Mesendoderm (in vitro differentiated cells): ENCODE measurements around the gene MRPS5.

ENCODE experiments used
- DNase-seq: peaks from one replicate; pipeline ENCODE4 v3.0.0; 2013
- H2AK5ac ChIP-seq: 2 replicates; pipeline ENCODE4 v1.6.1; 2013; ENCODE audit warnings: low read length, inconsistent platforms
- H2BK120ac ChIP-seq: 2 replicates; pipeline ENCODE4 v1.6.1; 2013; ENCODE audit warnings: low read depth, mild to moderate bottlenecking, low read length, moderate library complexity, mixed read lengths
- H2BK15ac ChIP-seq: replicated peaks from 2 replicates; pipeline ENCODE4 v1.6.1; 2013; ENCODE audit warnings: low read depth, mild to moderate bottlenecking, moderate library complexity
- H2BK5ac ChIP-seq: 2 replicates; pipeline ENCODE4 v1.6.1; 2013; ENCODE audit warnings: low read length, inconsistent platforms
- H3K18ac ChIP-seq: 2 replicates; pipeline ENCODE4 v1.6.1; 2013; ENCODE audit warnings: mild to moderate bottlenecking, low read length, mixed read lengths
- H3K23ac ChIP-seq: one replicate; pipeline ENCODE4 v1.6.1; 2013; ENCODE audit warnings: low read length
- H3K27ac ChIP-seq: 2 replicates; pipeline ENCODE4 v1.5.1; 2013; ENCODE audit warnings: low read depth, mild to moderate bottlenecking, inconsistent platforms, low read length, moderate library complexity
- H3K27me3 ChIP-seq: 2 replicates; pipeline ENCODE4 v1.6.1; 2013; ENCODE audit warnings: low read length, control low read depth, mild to moderate bottlenecking, inconsistent platforms; ENCODE audit not compliant: insufficient read depth, poor library complexity
- H3K36me3 ChIP-seq: 2 replicates; pipeline ENCODE4 v1.6.1; 2013; ENCODE audit warnings: low read length, inconsistent platforms; ENCODE audit not compliant: control insufficient read depth, insufficient read depth
- H3K4ac ChIP-seq: one replicate; pipeline ENCODE4 v1.6.1; 2013; ENCODE audit warnings: low read depth, mild to moderate bottlenecking, low read length, moderate library complexity
- H3K4me1 ChIP-seq: 2 replicates; pipeline ENCODE4 v1.6.1; 2013; ENCODE audit warnings: low read depth, low read length, inconsistent platforms; ENCODE audit not compliant: control insufficient read depth
- H3K4me2 ChIP-seq: 2 replicates; pipeline ENCODE4 v1.6.1; 2013; ENCODE audit warnings: low read length
- H3K4me3 ChIP-seq: 2 replicates; pipeline ENCODE4 v1.5.1; 2013; ENCODE audit warnings: mild to moderate bottlenecking, low read length
- H3K56ac ChIP-seq: one replicate; pipeline ENCODE4 v1.6.1; 2013; ENCODE audit warnings: low read length
- H3K79me1 ChIP-seq: 2 replicates; pipeline ENCODE4 v1.6.1; 2013; ENCODE audit warnings: low read length, inconsistent platforms
- H3K79me2 ChIP-seq: 2 replicates; pipeline ENCODE4 v1.6.1; 2013; ENCODE audit warnings: mild to moderate bottlenecking, low read length; ENCODE audit not compliant: control insufficient read depth, insufficient read depth
- H3K9ac ChIP-seq: 2 replicates; pipeline ENCODE4 v1.6.1; 2013; ENCODE audit warnings: low read length, inconsistent platforms
- H4K5ac ChIP-seq: one replicate; pipeline ENCODE4 v1.6.1; 2013; ENCODE audit warnings: low read length
- H4K8ac ChIP-seq: one replicate; pipeline ENCODE4 v1.6.1; 2013; ENCODE audit warnings: low read depth, mild to moderate bottlenecking, control low read depth, low read length, moderate library complexity
- WGBS: extraction: QIAGEN DNeasy Blood & Tissue Kit; methylation state at CpG from one replicate; pipeline ENCODE4 v1.1.7; 2013; ENCODE audit warnings: low lambda C conversion rate, missing lambda C conversion rate; ENCODE audit not compliant: insufficient coverage; ENCODE audit errors: extremely low coverage; 5-methylcytosine and 5-hydroxymethylcytosine counted together

Gene MRPS5

DNA sequence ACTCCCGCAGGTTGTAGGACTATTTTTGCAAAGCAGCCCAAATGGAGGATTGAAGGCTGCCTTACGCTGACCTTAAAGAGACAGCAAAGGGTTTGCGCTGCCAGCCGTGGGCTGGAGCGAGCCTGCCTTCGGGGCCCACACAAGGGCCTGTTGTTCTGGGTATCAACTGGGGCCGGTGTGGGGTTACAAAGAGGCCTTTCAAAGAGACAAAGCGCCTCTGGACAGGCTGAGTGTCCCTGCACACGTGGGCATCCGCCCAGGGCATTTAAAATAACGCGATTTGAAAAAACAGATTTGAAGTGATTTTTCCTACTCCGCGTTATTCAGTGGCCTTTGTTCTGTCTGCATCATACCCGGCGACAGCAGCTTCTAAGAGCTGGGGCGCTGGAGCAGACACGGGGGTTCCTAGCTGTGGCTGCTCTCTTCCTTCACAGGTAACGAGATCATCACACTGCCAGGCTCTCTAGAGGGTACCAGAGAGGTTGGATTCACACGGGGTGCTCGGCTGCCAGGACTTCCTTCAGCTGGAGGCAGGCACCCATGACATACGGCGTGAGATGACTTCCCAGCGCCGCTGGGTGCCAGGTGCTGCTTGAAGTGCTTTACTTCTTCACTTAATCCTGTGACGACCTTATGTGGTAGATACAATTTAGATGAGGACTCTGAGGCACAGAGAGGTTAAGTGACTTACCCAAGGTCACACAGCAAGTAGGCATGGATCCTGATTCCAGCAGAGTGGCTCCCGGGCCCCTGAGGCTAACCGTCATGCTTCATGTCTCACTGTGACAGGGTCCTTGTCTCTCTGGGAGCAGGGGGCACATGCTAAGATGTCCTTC, 63.9 kb downstream of the MRPS5 start:
- H2BK120ac ChIP-seq: no peak overlapping the region
- H3K4me2 ChIP-seq: no peak overlapping the region
- no peak overlapping the region for H4K8ac ChIP-seq
- no peak overlapping the region for H2AK5ac ChIP-seq
- WGBS: no CpG with 5 or more reads among the region's 28 CpGs
- H3K79me1 ChIP-seq: no peaks in the 10 kb centered on the region
- no peak overlapping the region for H3K56ac ChIP-seq
- H3K23ac ChIP-seq: no peak overlapping the region
- H3K4me1 ChIP-seq: no peaks in the 10 kb centered on the region
- no peak overlapping the region for H3K18ac ChIP-seq
- H3K27me3 ChIP-seq: no peaks in the 10 kb centered on the region
- no peak overlapping the region for H3K4me3 ChIP-seq
- no peak for DNase-seq
- H4K5ac ChIP-seq: no peak overlapping the region
- no peak overlapping the region for H3K4ac ChIP-seq
- no peaks in the 10 kb centered on the region for H3K79me2 ChIP-seq
- H2BK5ac ChIP-seq: no peak overlapping the region
- H3K9ac ChIP-seq: no peak overlapping the region
- H2BK15ac ChIP-seq: no peak overlapping the region
- H3K36me3 ChIP-seq: no peaks in the 10 kb centered on the region
- H3K27ac ChIP-seq: no peak overlapping the region

DNA sequence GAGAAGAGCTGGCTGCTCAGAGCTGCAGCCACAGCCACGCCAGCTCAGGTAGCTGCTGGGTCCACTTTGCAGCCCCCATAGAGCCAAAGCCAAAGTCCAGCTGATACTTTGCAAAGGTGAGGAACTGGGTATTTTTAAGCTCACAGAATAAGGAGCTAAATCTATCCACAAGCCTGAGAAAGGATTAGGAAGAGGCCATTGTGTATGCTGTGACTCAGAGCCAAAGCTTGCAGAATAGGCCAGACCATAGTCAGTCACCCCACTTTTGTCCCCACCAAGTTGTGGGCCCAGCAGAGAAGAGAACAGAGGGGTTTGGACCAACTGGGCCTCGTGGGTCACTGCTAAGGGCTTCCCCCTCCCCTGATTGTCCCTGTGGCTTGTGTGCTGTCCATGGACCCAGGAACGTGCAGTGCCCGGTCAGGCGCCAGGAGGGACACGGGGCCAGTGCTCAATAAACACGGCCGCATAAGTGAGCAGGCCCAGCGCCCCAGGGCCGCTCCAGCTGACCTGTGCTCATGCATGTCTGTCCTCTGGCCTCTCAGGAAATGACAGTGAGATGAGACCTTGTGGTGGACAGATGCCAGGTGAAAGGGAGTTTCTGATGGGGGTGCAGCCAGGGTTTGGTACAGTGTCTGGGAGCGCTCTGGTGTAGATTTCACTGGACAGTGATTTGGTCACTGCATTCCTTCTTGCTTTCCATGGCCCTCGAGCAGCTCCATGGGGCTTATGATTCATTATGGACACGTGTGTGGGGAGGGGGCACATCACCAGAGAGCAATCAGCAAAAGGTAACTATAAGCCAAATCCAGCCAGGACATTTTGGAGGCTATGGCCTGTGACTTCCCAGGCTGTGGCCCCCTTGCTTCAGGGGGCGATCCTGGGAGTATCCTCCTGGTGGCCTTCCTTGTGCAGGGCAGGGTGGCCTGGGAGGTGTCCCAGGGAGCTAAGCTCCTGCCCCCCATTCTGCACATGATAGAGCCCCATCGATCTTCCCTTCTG, 64.8 kb downstream of the MRPS5 start:
- H3K4me1 ChIP-seq: no peaks in the 10 kb centered on the region
- WGBS: no CpG with 5 or more reads among the region's 15 CpGs
- no peak overlapping the region for H2BK120ac ChIP-seq
- no peak overlapping the region for H3K27ac ChIP-seq
- H2AK5ac ChIP-seq: no peak overlapping the region
- no peak overlapping the region for H3K4me2 ChIP-seq
- H3K4ac ChIP-seq: no peak overlapping the region
- no peak overlapping the region for H4K8ac ChIP-seq
- H4K5ac ChIP-seq: no peak overlapping the region
- no peaks in the 10 kb centered on the region for H3K79me2 ChIP-seq
- H3K56ac ChIP-seq: no peak overlapping the region
- no peak overlapping the region for H3K9ac ChIP-seq
- no peak overlapping the region for H3K23ac ChIP-seq
- H2BK5ac ChIP-seq: no peak overlapping the region
- no peak overlapping the region for H3K4me3 ChIP-seq
- no peaks in the 10 kb centered on the region for H3K27me3 ChIP-seq
- no peaks in the 10 kb centered on the region for H3K79me1 ChIP-seq
- no peak for DNase-seq
- no peak overlapping the region for H3K18ac ChIP-seq
- no peaks in the 10 kb centered on the region for H3K36me3 ChIP-seq
- no peak overlapping the region for H2BK15ac ChIP-seq

DNA sequence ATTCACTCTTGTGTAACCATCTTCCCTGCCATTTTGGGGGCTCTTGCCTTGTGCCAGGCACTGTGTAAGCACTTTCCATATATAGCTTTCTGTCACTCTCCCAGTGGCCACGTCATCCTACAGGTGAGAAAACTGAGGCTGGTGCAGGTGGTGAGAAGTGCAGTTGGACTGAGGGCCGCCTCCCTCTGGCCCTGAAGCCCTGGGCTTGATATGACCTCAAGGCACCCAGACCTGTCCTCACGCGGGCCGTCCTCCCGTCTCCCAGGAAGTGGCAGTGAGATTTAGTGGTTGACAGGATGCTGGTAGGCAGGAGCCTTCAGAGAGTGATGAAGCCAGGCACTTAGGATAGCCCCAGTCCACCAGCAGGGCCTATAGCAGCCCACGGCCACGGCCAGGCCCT, 65.6 kb downstream of the MRPS5 start:
- Histone ChIP-seq H3K79me2 (no peaks in the 10 kb centered on the region), H4K5ac (no peak overlapping the region), H3K4me3 (no peak overlapping the region), H3K27me3 (no peaks in the 10 kb centered on the region), H2AK5ac (no peak overlapping the region), H3K36me3 (no peaks in the 10 kb centered on the region), H2BK5ac (no peak overlapping the region), H3K4me2 (no peak overlapping the region), H2BK15ac (no peak overlapping the region), H3K4me1 (no peaks in the 10 kb centered on the region), H3K9ac (no peak overlapping the region), H3K23ac (no peak overlapping the region), H3K79me1 (no peaks in the 10 kb centered on the region), H3K27ac (no peak overlapping the region), H4K8ac (no peak overlapping the region), H3K56ac (no peak overlapping the region), H3K4ac (no peak overlapping the region), H3K18ac (no peak overlapping the region), H2BK120ac (no peak overlapping the region)
- DNase-seq: no peak
- no CpG with 5 or more reads among the region's 8 CpGs for WGBS

DNA sequence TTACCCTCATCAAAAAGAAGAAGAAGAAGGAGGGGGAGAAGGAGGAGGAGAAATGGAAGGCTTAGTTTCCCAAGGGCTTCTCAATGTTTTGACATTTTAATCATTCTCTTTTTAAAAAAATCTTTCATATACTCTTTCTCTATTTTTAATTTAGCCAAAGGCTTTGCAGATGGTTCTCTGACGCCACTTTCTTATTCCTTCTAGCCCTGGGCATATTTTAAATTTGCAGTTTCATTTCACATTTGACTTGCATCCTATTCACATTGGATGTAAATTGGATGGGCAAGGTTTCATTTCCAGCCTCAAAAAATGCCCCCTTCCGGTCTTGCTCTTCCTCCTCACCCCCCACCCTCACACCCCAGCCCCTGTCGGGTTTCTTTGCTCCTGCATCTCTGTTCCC, 66.3 kb downstream of the MRPS5 start:
- no peak overlapping the region for H3K4ac ChIP-seq
- H4K8ac ChIP-seq: no peak overlapping the region
- no peaks in the 10 kb centered on the region for H3K4me1 ChIP-seq
- no peak overlapping the region for H3K9ac ChIP-seq
- no peak overlapping the region for H3K27ac ChIP-seq
- no peak overlapping the region for H4K5ac ChIP-seq
- H2BK5ac ChIP-seq: no peak overlapping the region
- H3K4me2 ChIP-seq: no peak overlapping the region
- H3K79me2 ChIP-seq: no peaks in the 10 kb centered on the region
- no peak overlapping the region for H2AK5ac ChIP-seq
- no peak overlapping the region for H2BK120ac ChIP-seq
- no CpG with 5 or more reads among the region's 3 CpGs for WGBS
- H3K56ac ChIP-seq: no peak overlapping the region
- DNase-seq: no peak
- H3K18ac ChIP-seq: no peak overlapping the region
- no peaks in the 10 kb centered on the region for H3K36me3 ChIP-seq
- no peak overlapping the region for H2BK15ac ChIP-seq
- no peaks in the 10 kb centered on the region for H3K27me3 ChIP-seq
- no peak overlapping the region for H3K23ac ChIP-seq
- no peak overlapping the region for H3K4me3 ChIP-seq
- no peaks in the 10 kb centered on the region for H3K79me1 ChIP-seq

DNA sequence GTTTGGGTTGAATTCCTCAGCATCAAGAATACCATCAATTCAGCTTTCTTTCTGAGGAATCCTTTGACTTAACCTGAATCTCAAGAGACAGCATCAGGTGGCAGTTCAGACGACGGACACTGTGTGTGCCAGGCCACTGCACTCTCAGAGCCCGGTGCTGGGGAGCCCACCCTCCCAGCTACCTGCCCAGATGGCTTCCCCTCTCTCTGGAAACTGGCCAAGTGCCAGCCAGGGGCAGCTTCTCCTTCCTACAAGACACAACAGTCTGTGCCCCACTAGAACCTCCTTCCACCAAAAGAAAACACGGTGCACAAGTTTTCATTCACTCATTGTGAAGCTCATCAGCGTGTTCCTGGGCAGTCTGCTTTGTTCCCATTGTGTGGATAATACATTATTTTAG, 67.6 kb downstream of the MRPS5 start:
- H3K4ac ChIP-seq: no peak overlapping the region
- H3K27ac ChIP-seq: no peak overlapping the region
- H3K79me1 ChIP-seq: no peaks in the 10 kb centered on the region
- no peak for DNase-seq
- WGBS: no CpG with 5 or more reads among the region's 5 CpGs
- H2BK15ac ChIP-seq: no peak overlapping the region
- H2BK120ac ChIP-seq: no peak overlapping the region
- no peak overlapping the region for H3K9ac ChIP-seq
- no peaks in the 10 kb centered on the region for H3K36me3 ChIP-seq
- H2AK5ac ChIP-seq: no peak overlapping the region
- H4K8ac ChIP-seq: no peak overlapping the region
- no peak overlapping the region for H3K56ac ChIP-seq
- no peak overlapping the region for H3K4me3 ChIP-seq
- H3K79me2 ChIP-seq: no peaks in the 10 kb centered on the region
- no peak overlapping the region for H3K18ac ChIP-seq
- no peak overlapping the region for H3K4me2 ChIP-seq
- H2BK5ac ChIP-seq: no peak overlapping the region
- H4K5ac ChIP-seq: no peak overlapping the region
- H3K27me3 ChIP-seq: no peaks in the 10 kb centered on the region
- no peak overlapping the region for H3K23ac ChIP-seq
- no peaks in the 10 kb centered on the region for H3K4me1 ChIP-seq
